Gastrocnemius medialis (tissue), 4 donors: ENCODE measurements around the gene TET2.

ENCODE experiments used
- POLR2A ChIP-seq, 2 donors: fragments of 450-650 bp; IDR thresholded peaks; one replicate each; pipeline ENCODE4 v1.6.1; 2017; ENCODE audit warnings: antibody characterized with exemption in 2 of 2, mild to moderate bottlenecking in 2 of 2, moderate library complexity in 2 of 2
- TF ChIP-seq, protein P1 (sequence below), 5 experiments: fragments of 450-650 bp in 3 of 5; fragments of 200-600 bp in 2 of 5; sonication (generic) in 2 of 5; IDR thresholded peaks in 4 of 5; conservative IDR thresholded peaks in 1 of 5; 1 replicate in 4 of 5; 2 replicates in 1 of 5; pipeline ENCODE4 v1.5.1; 2016 to 2019; ENCODE audit warnings: antibody characterized with exemption in 5 of 5, mild to moderate bottlenecking in 3 of 5, moderate library complexity in 3 of 5

DNA sequence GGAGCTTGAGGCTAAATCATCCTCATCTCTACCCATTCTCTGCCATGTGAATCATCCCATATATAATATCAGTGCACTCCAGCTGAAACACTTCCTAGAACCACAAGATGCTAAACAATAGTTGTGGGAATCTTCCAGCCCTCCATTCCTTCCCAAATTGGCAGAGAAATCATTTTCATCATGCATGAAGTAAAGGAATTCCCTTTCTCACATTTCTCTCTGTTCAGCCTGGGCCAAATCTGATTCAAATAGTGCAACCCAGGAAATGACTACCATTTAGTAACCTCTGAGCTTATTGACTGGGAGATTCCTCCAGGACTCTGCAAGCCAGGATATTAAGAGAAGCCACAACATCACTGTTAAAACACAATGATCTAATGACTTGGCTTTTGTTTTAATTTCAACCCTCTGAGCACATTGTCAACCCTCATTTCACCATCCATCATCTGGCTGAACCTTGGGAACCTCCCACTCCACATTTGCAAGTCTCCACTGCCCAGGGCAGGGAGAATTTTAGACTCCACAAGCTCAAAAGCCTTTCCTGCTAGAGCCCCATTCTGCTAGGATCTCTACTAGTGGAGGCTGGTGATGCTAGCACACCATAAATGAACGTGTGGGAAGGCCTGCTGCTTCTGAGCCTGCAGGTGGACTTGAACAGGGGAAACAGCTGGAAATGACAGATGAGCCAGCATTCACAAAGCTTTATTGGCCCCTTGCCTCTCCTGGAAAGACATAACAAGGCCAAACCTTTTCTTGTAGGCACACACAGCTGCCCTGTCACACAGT lies 133.9 kb downstream of the TET2 start:
- TF ChIP-seq, protein P1, sequence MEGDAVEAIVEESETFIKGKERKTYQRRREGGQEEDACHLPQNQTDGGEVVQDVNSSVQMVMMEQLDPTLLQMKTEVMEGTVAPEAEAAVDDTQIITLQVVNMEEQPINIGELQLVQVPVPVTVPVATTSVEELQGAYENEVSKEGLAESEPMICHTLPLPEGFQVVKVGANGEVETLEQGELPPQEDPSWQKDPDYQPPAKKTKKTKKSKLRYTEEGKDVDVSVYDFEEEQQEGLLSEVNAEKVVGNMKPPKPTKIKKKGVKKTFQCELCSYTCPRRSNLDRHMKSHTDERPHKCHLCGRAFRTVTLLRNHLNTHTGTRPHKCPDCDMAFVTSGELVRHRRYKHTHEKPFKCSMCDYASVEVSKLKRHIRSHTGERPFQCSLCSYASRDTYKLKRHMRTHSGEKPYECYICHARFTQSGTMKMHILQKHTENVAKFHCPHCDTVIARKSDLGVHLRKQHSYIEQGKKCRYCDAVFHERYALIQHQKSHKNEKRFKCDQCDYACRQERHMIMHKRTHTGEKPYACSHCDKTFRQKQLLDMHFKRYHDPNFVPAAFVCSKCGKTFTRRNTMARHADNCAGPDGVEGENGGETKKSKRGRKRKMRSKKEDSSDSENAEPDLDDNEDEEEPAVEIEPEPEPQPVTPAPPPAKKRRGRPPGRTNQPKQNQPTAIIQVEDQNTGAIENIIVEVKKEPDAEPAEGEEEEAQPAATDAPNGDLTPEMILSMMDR (IDR thresholded peaks at IDR 0.05 in 4 of 5, conservative IDR thresholded peaks at IDR 0.05 in 1 of 5): no peak
- no peak for TF ChIP-seq POLR2A (IDR thresholded peaks at IDR 0.05)
